ENCODE results near the gene TMEM175. TPM values are rescaled to one million over a fixed set of nuclear protein-coding genes. Genes with fewer than 3 reads are reported as not detected.

Gene TMEM175, protein sequence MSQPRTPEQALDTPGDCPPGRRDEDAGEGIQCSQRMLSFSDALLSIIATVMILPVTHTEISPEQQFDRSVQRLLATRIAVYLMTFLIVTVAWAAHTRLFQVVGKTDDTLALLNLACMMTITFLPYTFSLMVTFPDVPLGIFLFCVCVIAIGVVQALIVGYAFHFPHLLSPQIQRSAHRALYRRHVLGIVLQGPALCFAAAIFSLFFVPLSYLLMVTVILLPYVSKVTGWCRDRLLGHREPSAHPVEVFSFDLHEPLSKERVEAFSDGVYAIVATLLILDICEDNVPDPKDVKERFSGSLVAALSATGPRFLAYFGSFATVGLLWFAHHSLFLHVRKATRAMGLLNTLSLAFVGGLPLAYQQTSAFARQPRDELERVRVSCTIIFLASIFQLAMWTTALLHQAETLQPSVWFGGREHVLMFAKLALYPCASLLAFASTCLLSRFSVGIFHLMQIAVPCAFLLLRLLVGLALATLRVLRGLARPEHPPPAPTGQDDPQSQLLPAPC
- total RNA-seq: 10 to 100 TPM; 19.3 to 42.6 (median 32.6) TPM
- 10 to 100 TPM in 2 of 3 donors, 1 to 10 TPM in 1; 4.6 to 34.5 (median 12.6) TPM for polyA plus RNA-seq

DNA sequence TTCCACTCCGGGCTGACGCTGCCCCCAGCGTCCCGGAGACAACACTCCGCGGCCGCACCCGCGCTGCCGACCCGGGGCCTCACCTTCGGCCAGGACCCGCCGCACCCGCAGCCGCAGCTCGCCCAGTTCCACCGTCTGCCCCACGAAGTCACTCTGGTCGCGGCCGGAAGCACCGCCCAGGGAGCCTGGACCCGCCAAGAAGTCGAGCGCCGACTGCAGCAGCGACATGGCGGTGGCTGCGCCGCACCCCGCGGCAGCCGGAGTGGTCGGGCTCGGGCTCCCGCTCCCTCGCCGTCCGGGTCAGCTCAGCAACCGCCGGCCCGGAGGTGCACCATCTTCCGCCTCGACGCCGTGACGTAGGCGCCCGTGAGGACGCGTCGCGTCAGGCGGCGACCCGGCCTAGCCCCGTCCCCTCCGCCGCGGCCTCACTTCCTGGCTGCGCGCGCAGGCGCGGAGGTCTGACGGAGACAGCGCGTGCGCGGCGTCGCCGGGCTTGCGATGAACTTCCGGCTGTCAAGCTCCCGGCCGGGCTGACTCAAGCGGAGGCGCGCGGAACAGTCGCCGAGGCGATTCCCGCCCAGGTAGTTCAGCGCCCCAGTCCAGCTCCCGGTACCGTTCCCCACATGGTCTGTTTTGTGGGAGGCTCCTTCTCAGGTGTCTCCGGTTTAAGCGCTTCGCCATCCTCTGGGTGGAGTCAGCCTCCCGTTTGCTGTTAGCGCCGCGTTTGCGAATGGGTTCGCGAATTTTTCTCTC lies at the start of gene TMEM175, which contains the start of gene GAK:
TSS of gene TMEM175 (plus strand) at position 501 of the 753 bp plus-strand sequence. CDS start 15,280 bp downstream, outside the sequence.
TSS of gene GAK (minus strand) at position 357 of the 753 bp plus-strand sequence. CDS start at position 228, 129 bp downstream.
- DNase-seq: peak; percentile 98
- H3K4me1 ChIP-seq: peaks cover 0 to 48% (median 37%) of the 10 kb centered on the region in 4 donors
- TF ChIP-seq EP300 (IDR thresholded peaks at IDR 0.05): no peak
- TF ChIP-seq, protein P1, sequence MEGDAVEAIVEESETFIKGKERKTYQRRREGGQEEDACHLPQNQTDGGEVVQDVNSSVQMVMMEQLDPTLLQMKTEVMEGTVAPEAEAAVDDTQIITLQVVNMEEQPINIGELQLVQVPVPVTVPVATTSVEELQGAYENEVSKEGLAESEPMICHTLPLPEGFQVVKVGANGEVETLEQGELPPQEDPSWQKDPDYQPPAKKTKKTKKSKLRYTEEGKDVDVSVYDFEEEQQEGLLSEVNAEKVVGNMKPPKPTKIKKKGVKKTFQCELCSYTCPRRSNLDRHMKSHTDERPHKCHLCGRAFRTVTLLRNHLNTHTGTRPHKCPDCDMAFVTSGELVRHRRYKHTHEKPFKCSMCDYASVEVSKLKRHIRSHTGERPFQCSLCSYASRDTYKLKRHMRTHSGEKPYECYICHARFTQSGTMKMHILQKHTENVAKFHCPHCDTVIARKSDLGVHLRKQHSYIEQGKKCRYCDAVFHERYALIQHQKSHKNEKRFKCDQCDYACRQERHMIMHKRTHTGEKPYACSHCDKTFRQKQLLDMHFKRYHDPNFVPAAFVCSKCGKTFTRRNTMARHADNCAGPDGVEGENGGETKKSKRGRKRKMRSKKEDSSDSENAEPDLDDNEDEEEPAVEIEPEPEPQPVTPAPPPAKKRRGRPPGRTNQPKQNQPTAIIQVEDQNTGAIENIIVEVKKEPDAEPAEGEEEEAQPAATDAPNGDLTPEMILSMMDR (IDR thresholded peaks at IDR 0.05): no peak
- peak; percentile 58 to 66 for TF ChIP-seq POLR2A (IDR thresholded peaks at IDR 0.05)
- peak; percentile 80 to 95 (median 92) for TF ChIP-seq POLR2AphosphoS5 (IDR thresholded peaks at IDR 0.05)
- H3K9me3 ChIP-seq: no peaks in the 10 kb centered on the region
- H3K36me3 ChIP-seq: no peaks in the 10 kb centered on the region
- peak within 1 kb of the TSS; percentile 88 to 100 (median 98) for H3K4me3 ChIP-seq
- WGBS, 2 donors: 0 to 1% methylated on average over 99 of the region's 99 CpGs
- peak within 1 kb of the TSS; percentile 89 to 95 (median 94) for H3K27ac ChIP-seq
- intact Hi-C loops (cut with DNase I): loop anchor here (2.0 to 10.0 kb wide), 4 partner anchors 41 to 257 kb away; partner anchors contain the start of genes ATP5ME, DGKQ and MYL5
- H3K27me3 ChIP-seq: no peaks in the 10 kb centered on the region

DNA sequence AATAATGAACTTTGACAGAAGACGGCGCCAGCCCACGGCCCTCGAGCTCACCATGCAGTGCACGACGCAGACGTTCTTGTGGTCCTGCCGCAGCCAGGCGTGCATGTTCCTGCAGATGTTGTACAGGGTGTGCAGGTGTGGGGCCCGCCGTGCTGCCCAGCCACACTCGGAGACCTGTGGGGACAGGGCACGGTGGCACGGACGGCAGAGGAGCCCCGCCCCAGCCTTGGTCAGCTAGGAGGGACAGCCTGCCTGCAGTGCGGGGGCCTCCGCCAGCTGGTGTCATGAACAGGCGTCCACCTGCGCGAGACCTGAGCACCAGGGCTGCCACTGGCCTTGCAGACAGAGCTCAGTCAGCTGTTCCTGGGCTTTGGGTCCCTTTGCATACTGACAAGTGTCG lies 49.6 kb upstream of the TMEM175 start:
- Histone ChIP-seq H3K4me3 (no peak overlapping the region), H3K9me3 (no peaks in the 10 kb centered on the region), H3K36me3 (peaks cover 27 to 96% (median 43%) of the 10 kb centered on the region in 4 donors), H3K4me1 (no peaks in the 10 kb centered on the region), H3K27ac (no peak overlapping the region), H3K27me3 (no peaks in the 10 kb centered on the region)
- 95% methylated on average over 22 of the region's 22 CpGs for WGBS, 2 donors
- intact Hi-C loops (cut with DNase I): no loop called here
- TF ChIP-seq POLR2A (IDR thresholded peaks at IDR 0.05) (no peak), POLR2AphosphoS5 (IDR thresholded peaks at IDR 0.05) (no peak), EP300 (IDR thresholded peaks at IDR 0.05) (no peak)
- TF ChIP-seq, protein P1 (IDR thresholded peaks at IDR 0.05): no peak
- DNase-seq: no peak

DNA sequence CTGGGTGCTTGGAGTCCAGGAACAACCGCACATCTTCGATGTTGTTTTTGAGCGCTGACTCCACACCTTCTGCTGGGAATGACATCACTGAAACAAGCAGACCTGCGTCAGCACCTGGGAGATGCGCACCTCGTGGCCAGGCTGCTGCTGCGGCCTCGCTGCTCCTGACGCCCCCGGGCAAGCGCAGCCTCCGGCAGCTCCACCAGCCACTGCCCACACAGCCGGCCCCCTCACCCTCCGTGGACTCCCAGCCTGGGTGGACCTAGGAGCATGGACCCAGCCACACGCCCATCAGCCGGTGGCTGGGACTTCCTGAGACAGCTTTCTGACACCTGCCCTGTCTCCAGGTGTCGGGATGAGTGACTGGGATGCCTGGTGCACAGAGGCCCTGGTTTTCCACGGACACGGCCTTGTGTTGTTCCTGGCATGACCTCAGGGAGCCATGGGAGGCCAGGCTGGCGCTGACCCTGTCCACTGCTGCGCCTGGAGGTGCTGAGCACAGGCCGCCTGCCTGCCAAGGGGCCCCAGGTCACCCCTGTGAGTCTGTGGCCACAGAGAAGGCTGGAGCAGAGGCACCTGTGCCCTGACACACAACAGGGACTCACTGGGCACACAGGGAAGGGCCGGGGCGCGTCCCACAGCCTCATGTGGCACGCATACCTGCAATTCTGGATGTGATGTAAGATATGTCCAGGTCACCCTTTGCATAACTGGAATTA lies 48.7 kb upstream of the TMEM175 start:
- H3K4me1 ChIP-seq: no peaks in the 10 kb centered on the region
- peaks cover 30 to 96% (median 44%) of the 10 kb centered on the region in 4 donors for H3K36me3 ChIP-seq
- no peak overlapping the region for H3K27ac ChIP-seq
- intact Hi-C loops (cut with DNase I): no loop called here
- TF ChIP-seq POLR2AphosphoS5 (IDR thresholded peaks at IDR 0.05) (no peak), POLR2A (IDR thresholded peaks at IDR 0.05) (no peak), EP300 (IDR thresholded peaks at IDR 0.05) (no peak)
- TF ChIP-seq, protein P1 (IDR thresholded peaks at IDR 0.05): no peak
- no peaks in the 10 kb centered on the region for H3K27me3 ChIP-seq
- no peak overlapping the region for H3K4me3 ChIP-seq
- no peak for DNase-seq
- H3K9me3 ChIP-seq: no peaks in the 10 kb centered on the region
- WGBS, 2 donors: 93 to 94% methylated on average over 26 of the region's 26 CpGs

DNA sequence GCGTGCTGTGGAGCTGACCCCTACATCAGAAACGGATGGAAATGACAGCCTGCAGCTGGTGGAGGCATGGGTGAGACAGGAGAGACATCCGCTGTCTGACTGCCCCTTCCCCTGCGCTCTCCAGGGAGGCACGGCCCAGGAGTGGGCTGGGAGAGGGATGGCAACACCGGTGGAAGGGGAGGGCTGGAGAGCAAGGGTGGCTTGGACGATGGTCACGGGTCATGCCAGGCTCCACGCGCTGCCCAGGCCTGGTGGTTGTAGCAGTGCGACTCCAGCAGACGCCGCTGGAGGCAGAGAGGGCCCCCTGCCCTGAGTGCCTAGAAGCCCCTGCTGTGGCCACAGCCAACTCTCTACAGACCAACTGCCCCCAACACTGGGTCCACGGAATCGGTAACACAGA lies 48.0 kb upstream of the TMEM175 start:
- H3K4me1 ChIP-seq: no peaks in the 10 kb centered on the region
- no peaks in the 10 kb centered on the region for H3K9me3 ChIP-seq
- WGBS, 2 donors: 86 to 97% methylated on average over 15 of the region's 15 CpGs
- no peak overlapping the region for H3K27ac ChIP-seq
- TF ChIP-seq POLR2A (IDR thresholded peaks at IDR 0.05) (no peak), POLR2AphosphoS5 (IDR thresholded peaks at IDR 0.05) (no peak), EP300 (IDR thresholded peaks at IDR 0.05) (no peak)
- TF ChIP-seq, protein P1 (IDR thresholded peaks at IDR 0.05): no peak
- intact Hi-C loops (cut with DNase I): no loop called here
- H3K4me3 ChIP-seq: no peak overlapping the region
- H3K27me3 ChIP-seq: no peaks in the 10 kb centered on the region
- no peak for DNase-seq
- peaks cover 32 to 96% (median 45%) of the 10 kb centered on the region in 4 donors for H3K36me3 ChIP-seq
